LoVo (cell line): ENCODE results near the gene RELT.
"Not testable (repeated sequence)": the region's sequence is repeated elsewhere in the genome, so short reads cannot be mapped to it uniquely, and the experiment has no call there.

Source experiments
- DNase-seq: peaks from one replicate; pipeline ENCODE4 v3.0.0-alpha.2; 2016; ENCODE audit warnings: low spot score

The RELT gene

GRCh38 chr11:73436859-73437258 lies 60.7 kb downstream of the RELT start:
- not testable (repeated sequence) for DNase-seq

DNA sequence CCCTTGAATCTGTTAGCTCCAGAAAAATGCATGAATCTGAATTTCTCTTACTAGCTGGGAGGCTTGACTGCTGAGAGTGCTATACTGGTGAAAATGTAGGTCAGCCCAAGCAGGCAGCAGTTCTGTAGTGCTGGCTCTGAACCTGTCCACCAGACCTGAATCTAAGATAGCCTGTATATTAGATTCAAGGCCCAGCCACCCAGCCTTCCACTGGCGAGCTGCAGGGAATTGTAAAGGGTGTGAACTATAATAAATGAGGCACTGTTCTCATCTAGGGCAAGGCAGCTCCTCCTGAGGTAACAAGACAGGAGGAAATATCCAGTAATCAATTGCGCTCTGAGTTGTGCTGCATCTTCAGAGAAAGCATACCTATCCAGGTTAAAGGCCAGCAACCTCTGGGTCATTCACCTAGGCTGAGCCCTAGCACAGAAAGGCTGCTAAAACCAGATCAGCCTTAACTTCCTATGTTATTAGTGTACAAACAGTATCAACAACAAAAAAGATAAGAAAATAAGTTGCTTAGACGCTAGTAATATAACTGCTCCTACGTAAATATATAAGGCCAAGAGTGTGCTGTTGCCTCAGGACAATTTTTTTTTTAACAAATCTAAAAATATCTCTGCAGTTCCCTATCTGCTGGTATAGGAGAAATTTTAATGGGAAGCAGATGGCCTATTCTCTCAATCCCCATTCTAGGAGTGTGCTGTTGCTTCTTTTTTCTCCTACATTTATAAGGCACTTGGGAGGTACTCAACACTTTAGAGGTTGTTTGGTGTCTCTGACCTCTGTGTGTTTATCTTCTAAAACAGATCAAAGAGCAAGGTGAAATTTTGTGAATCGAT lies 63.0 kb downstream of the RELT start:
- no peak for DNase-seq

DNA sequence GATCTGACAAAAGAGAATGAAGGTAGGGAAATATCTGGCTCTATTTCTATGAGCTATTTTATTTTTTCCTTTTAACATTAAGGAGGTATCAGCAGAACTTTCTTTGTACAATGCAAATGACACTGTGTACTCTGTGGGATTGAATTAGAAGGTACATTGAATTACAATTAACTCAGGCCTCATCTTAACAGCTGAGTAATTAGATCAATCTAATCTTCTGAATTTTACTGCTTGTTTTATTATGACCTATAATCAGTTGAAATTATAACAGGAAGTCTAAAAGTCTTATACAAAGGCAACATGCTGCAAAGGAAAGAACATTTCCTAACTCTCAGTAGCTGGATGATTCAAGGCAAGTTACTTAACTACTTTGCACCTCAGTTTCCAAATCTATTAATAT lies 69.8 kb downstream of the RELT start:
- no peak for DNase-seq

GRCh38 chr11:73446766-73447165 lies 70.6 kb downstream of the RELT start:
- DNase-seq = no peak
